ENCODE data around the gene PPFIBP2.

Gene PPFIBP2

DNA sequence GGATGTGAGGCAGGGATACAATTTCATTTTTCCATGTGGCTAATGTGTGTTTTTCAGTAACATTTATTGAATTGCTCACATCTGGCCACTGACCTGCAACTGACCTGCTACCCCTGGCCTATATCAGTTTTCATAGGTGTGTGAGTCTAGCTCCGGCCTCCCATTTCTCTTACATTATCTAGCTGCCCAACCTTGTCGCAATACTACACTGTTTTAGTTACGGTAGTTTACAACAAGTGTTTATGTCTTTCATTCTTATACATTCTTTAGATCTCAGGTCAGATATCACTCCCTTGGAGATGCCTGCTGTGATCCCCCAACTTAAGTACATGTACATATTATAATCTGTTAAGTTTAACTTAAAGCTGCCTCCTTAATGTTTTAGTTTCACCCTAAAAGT, 161.8 kb downstream of the PPFIBP2 start:
- H3K4me3 Mint-ChIP-seq: no peak overlapping the region

DNA sequence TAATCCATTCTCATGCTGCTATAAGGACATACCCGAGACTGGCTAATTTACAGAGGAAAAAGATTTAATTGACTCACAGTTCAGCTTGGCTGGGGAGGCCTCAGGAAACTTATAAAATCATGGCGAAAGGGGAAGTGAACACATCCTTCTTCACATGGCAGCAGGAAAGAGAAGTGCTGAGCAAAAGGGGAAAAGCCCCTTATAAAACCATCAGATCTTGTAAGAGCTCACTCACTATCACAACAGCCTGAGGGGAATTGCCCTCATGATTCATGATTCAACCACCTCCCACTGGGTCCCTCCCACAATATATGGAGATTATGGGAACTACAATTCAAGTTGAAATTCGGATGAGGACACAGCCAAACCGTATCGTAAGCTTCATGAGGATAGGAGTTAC, 163.3 kb downstream of the PPFIBP2 start:
- H3K27ac Mint-ChIP-seq: no peak overlapping the region
- peaks cover 63% of the 10 kb centered on the region for H3K27me3 Mint-ChIP-seq (ENCODE audit: low read depth)
- H3K9me3 Mint-ChIP-seq: no peaks in the 10 kb centered on the region
- no peak overlapping the region for H3K4me3 Mint-ChIP-seq
- H3K4me1 Mint-ChIP-seq (ENCODE audit: low read depth): peaks cover 6% of the 10 kb centered on the region
- no peaks in the 10 kb centered on the region for H3K36me3 Mint-ChIP-seq (ENCODE audit: low read depth)

More for the DNA sequence above, 161.8 kb downstream of the PPFIBP2 start:
- Mint-ChIP-seq H3K4me1 (ENCODE audit: low read depth) (peaks cover 9% of the 10 kb centered on the region), H3K27ac (no peak overlapping the region), H3K36me3 (ENCODE audit: low read depth) (no peaks in the 10 kb centered on the region), H3K9me3 (no peaks in the 10 kb centered on the region), H3K27me3 (ENCODE audit: low read depth) (peaks cover 58% of the 10 kb centered on the region)

DNA sequence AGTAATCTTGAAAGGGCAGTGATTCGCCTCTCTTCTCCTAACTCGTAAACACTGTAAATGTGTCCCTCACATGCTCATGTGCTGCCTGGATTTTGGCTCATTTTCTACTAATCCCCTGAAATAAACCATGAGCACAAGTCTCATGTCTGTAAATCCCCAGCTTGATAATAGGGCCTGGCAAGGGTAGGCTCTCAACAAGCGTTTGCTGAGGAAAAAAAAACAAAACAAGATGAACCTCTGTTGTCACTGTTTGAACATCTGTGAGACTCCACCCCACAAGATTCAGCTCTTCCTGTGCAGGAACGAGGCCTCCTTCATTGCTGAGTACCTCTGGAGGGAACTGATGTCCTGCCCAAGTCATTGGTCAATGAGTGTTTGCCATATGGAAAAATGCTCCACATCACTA, 164.0 kb downstream of the PPFIBP2 start:
- Mint-ChIP-seq H3K36me3 (ENCODE audit: low read depth) (no peaks in the 10 kb centered on the region), H3K27me3 (ENCODE audit: low read depth) (peaks cover 57% of the 10 kb centered on the region), H3K4me3 (no peak overlapping the region), H3K4me1 (ENCODE audit: low read depth) (peaks cover 4% of the 10 kb centered on the region), H3K9me3 (no peaks in the 10 kb centered on the region), H3K27ac (no peak overlapping the region)

DNA sequence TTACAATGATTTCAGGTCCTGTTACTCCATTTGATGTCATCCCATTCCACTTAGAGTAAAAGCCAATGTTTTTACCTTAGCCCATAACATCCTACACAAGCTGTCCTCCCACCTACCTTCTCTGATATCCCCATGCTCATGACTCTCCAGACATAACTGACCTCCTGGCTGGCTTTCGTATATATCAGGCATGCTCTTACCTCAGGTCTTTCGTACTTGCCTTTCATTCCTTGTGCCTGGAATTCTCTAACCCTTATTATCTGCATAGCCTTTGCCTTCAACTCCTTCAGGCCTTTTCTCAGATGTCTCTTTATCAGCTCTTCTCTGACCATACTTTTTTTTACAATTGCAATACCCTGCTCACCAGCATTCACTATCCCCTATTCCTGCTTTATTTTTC, 169.8 kb downstream of the PPFIBP2 start:
- H3K27me3 Mint-ChIP-seq (ENCODE audit: low read depth): peaks cover 17% of the 10 kb centered on the region
- H3K9me3 Mint-ChIP-seq: no peaks in the 10 kb centered on the region
- no peak overlapping the region for H3K27ac Mint-ChIP-seq
- no peak overlapping the region for H3K4me3 Mint-ChIP-seq
- no peaks in the 10 kb centered on the region for H3K36me3 Mint-ChIP-seq (ENCODE audit: low read depth)
- no peaks in the 10 kb centered on the region for H3K4me1 Mint-ChIP-seq (ENCODE audit: low read depth)

DNA sequence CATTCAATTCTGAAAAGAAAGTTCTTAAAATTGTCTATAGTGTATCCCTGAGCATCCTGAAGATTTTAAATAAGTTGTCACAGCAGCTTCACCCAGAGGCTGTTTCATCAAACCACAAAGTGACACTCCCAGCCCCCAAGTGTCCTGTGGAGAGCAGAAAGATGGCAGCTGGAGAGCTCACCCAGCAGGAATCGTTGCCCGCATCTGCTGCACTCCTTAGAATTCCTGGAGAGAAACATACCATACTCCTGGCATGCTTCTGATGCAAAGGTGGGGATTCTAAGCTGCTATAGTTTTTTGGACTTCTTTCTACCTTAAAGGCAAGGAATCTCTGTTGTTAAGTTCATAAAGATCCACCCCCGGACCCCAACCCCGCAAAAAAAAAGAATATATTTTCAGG, 173.0 kb downstream of the PPFIBP2 start:
- no peak overlapping the region for H3K4me3 Mint-ChIP-seq
- peaks cover 12% of the 10 kb centered on the region for H3K27me3 Mint-ChIP-seq (ENCODE audit: low read depth)
- H3K9me3 Mint-ChIP-seq: no peaks in the 10 kb centered on the region
- no peak overlapping the region for H3K27ac Mint-ChIP-seq
- no peaks in the 10 kb centered on the region for H3K4me1 Mint-ChIP-seq (ENCODE audit: low read depth)
- no peaks in the 10 kb centered on the region for H3K36me3 Mint-ChIP-seq (ENCODE audit: low read depth)

DNA sequence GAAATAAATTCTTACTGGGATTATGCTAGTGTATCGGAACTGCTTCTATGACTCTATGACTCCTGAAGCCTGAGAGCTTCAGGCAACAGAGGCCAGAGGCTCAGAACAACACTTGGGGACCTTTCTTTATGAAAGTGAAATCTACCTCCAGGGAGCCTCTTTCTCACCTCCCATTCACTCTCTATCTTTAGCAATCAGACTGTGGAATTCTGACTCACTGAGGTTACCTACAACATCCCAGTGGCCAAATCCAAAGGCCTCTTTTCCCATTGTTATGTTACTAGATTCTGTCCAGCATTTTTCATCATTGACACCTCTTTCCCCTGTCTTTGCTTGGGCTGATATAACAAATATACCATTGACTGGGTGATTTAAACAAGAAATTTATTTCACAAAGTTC, 173.6 kb downstream of the PPFIBP2 start:
- Mint-ChIP-seq H3K9me3 (no peaks in the 10 kb centered on the region), H3K4me1 (ENCODE audit: low read depth) (no peaks in the 10 kb centered on the region), H3K4me3 (no peak overlapping the region), H3K36me3 (ENCODE audit: low read depth) (no peaks in the 10 kb centered on the region), H3K27me3 (ENCODE audit: low read depth) (peaks cover 13% of the 10 kb centered on the region), H3K27ac (no peak overlapping the region)

DNA sequence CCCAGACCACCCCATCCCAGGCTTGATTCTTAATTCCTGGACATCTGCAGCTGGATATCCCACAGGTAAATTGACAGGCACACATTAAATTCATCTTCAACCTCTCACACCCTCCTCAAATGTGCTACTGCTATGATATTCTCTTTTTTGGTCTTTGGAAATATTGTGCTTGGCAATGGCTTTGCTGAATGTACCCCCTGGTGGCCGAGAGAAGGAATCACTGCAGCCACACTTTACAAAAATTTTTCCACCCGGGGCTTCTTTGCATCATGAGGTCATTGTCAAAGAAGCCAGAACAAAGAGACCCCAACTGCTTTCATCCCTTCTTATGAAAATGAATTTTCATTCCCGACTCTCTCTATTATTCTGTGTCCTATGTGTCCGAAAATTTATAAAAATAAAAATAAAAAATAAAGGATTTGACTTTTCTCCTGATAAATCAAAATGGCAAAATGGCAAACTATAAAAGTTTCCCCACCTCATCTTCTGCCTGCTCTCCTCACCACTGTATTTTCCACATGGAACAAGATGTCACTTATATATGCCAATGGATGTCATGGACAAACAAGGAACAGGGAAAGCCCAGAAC, 174.5 kb downstream of the PPFIBP2 start:
- H3K27me3 Mint-ChIP-seq (ENCODE audit: low read depth): peaks cover 18% of the 10 kb centered on the region
- H3K4me3 Mint-ChIP-seq: no peak overlapping the region
- no peaks in the 10 kb centered on the region for H3K4me1 Mint-ChIP-seq (ENCODE audit: low read depth)
- H3K9me3 Mint-ChIP-seq: no peaks in the 10 kb centered on the region
- H3K27ac Mint-ChIP-seq: no peak overlapping the region
- H3K36me3 Mint-ChIP-seq (ENCODE audit: low read depth): no peaks in the 10 kb centered on the region

DNA sequence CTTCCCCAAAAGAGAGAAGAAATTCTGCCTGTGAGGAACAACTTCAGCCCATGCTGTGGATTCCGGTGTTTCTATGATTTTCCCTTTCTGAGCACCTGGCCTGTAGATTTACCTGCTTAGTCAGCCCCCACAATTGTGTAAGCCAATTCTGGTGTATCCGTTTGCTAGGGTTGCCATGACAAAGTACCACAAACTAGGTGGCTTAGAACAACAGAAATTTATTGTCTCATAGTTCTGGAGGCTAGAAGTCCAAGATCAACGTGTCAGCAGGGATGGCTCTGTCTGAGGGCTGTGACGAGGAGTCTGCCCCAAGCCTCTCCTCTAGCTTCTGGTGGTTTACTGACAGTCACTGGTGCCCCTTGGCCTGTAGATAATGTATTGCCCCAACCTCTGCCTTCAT, 175.4 kb downstream of the PPFIBP2 start:
- H3K4me3 Mint-ChIP-seq: no peak overlapping the region
- H3K36me3 Mint-ChIP-seq (ENCODE audit: low read depth): no peaks in the 10 kb centered on the region
- peaks cover 27% of the 10 kb centered on the region for H3K27me3 Mint-ChIP-seq (ENCODE audit: low read depth)
- H3K9me3 Mint-ChIP-seq: no peaks in the 10 kb centered on the region
- H3K4me1 Mint-ChIP-seq (ENCODE audit: low read depth): no peaks in the 10 kb centered on the region
- no peak overlapping the region for H3K27ac Mint-ChIP-seq

DNA sequence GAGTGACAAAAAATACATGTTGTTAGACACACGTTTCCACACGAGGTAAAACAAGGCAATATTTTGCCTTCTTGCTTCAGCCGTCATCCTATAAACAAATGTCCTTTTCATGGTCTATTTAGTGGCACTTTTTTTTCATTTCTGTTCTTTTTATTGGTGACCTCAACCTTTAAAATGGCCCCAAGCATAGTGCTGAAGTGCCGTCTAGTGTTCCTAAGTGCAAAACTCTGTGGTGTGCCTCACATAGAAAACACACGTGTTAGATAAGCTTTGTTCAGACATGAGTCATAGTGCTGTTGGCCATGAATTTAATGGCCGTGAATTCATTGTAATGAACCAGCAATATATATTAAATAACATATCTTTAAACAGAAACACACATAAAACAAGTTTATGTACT, 176.8 kb downstream of the PPFIBP2 start:
- Mint-ChIP-seq H3K27me3 (ENCODE audit: low read depth) (peaks cover 28% of the 10 kb centered on the region), H3K4me1 (ENCODE audit: low read depth) (no peaks in the 10 kb centered on the region), H3K27ac (no peak overlapping the region), H3K9me3 (no peaks in the 10 kb centered on the region), H3K36me3 (ENCODE audit: low read depth) (no peaks in the 10 kb centered on the region), H3K4me3 (no peak overlapping the region)

DNA sequence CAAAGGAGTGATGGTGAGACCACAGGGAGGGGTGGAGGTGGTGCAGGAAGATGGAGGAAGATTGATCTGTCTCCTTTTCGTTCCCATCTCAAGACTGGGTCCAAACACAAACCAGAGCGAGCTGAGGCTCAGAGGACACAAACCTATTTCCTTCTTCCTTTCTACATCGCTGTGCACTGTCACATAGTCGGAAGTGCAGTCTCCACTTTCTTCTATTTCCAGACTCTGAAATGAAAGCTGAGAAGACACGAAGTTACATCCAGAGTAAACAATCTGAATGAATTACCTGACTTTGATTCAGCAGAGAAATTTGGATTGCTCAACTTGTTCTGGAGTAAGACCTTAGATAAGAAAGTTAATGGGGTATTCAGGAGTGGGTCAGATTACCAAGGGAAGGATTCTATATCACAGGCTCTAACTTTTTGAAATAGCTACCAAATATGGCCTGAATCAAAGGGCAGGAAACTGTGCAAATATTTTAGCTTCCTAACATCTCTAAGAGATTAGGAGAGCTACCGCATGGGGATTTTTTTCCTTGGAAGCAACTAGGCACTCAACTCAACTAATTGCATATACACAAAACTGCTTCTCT, 178.1 kb downstream of the PPFIBP2 start:
- Mint-ChIP-seq H3K4me1 (ENCODE audit: low read depth) (no peaks in the 10 kb centered on the region), H3K4me3 (no peak overlapping the region), H3K36me3 (ENCODE audit: low read depth) (no peaks in the 10 kb centered on the region), H3K9me3 (no peaks in the 10 kb centered on the region), H3K27ac (no peak overlapping the region), H3K27me3 (ENCODE audit: low read depth) (peaks cover 28% of the 10 kb centered on the region)

DNA sequence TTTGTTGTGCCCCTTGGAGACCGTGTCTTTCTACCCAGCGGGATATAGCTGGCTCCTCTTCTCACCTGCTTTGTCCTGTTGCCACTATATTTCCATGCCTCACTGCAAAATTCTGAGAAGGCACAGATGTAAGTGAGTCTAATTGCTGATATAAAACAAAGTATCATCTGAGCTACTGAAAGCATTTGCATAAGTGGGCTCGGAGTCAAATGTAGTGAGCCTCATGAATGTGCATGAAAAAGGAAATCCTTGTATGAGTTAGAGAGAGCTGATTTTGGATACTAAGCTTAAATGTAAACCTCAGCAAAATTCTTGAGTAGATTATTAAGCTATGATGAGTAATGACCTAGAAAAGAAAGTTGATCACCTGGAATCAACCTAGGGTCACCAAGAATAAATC, 178.6 kb downstream of the PPFIBP2 start:
- Mint-ChIP-seq H3K27me3 (ENCODE audit: low read depth) (peaks cover 28% of the 10 kb centered on the region), H3K9me3 (no peaks in the 10 kb centered on the region), H3K36me3 (ENCODE audit: low read depth) (no peaks in the 10 kb centered on the region), H3K4me1 (ENCODE audit: low read depth) (no peaks in the 10 kb centered on the region), H3K27ac (no peak overlapping the region), H3K4me3 (no peak overlapping the region)

DNA sequence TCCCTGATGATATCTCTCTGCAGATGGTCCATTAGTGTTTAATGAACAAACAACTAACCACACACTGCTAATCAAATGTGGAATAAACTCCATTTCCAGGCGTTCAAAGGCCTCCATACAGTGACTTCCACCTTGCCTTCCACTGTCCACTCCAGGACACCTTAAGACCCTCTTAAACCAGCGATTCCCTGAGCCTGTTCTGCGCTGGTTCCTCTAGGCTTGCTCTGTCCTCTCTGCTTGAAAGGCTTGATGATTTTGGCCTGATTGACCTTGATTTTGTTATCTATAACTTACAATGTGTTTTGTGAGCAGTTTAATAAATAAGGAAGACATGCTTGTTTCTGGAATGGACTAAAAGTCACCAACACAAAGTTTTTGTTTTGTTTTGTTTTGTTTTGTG, 180.4 kb downstream of the PPFIBP2 start:
- Mint-ChIP-seq H3K9me3 (no peaks in the 10 kb centered on the region), H3K4me3 (no peak overlapping the region), H3K36me3 (ENCODE audit: low read depth) (no peaks in the 10 kb centered on the region), H3K27me3 (ENCODE audit: low read depth) (peaks cover 25% of the 10 kb centered on the region), H3K4me1 (ENCODE audit: low read depth) (no peaks in the 10 kb centered on the region), H3K27ac (no peak overlapping the region)

DNA sequence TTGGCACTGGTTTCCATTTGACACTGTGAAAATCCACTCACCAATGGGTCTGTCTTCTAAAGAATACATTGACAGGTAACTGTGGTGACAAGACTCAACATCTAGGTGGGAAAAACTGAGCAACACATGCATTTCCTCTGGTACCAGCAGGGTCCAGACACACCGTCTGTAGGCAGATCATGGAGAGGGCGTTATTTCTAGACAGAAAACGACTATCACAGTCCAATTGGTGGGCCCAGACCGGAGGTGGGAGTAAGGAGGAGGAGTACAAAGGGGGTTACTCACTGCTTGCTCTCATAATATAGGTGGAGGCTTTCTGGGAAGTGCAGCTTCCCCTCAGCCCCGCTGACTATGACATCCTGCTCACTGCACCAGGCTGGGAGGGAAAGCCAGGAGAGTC, 182.6 kb downstream of the PPFIBP2 start:
- Mint-ChIP-seq H3K9me3 (no peaks in the 10 kb centered on the region), H3K36me3 (ENCODE audit: low read depth) (no peaks in the 10 kb centered on the region), H3K27me3 (ENCODE audit: low read depth) (peaks cover 33% of the 10 kb centered on the region), H3K4me3 (no peak overlapping the region), H3K27ac (no peak overlapping the region), H3K4me1 (ENCODE audit: low read depth) (no peaks in the 10 kb centered on the region)
